Neuronal stem cell (in vitro differentiated cells): ENCODE measurements around the gene H6PD.
"Not testable (repeated sequence)": the region's sequence is repeated elsewhere in the genome, so short reads cannot be mapped to it uniquely, and the experiment has no call there.

ENCODE experiments used
- DNase-seq: peaks from one replicate; pipeline ENCODE4 v3.0.0-alpha.2; 2013; ENCODE audit warnings: low spot score
- H2AFZ ChIP-seq: one replicate; pipeline ENCODE4 v1.6.1; 2013; ENCODE audit warnings: mild to moderate bottlenecking, low read length, inconsistent platforms
- H2AK5ac ChIP-seq: 2 replicates; pipeline ENCODE4 v1.6.1; 2013; ENCODE audit warnings: low read depth, mild to moderate bottlenecking, inconsistent platforms, low read length, moderate library complexity, mixed read lengths
- H2BK120ac ChIP-seq: 2 replicates; pipeline ENCODE4 v1.6.1; 2013; ENCODE audit warnings: low read depth, mild to moderate bottlenecking, inconsistent platforms, low read length, moderate library complexity, mixed read lengths
- H2BK12ac ChIP-seq: one replicate; pipeline ENCODE4 v1.6.1; 2013; ENCODE audit warnings: low read length, inconsistent platforms
- H2BK15ac ChIP-seq: 2 replicates; pipeline ENCODE4 v1.6.1; 2013; ENCODE audit warnings: mild to moderate bottlenecking, low read length, inconsistent platforms, mixed read lengths
- H2BK5ac ChIP-seq: one replicate; pipeline ENCODE4 v1.6.1; 2013; ENCODE audit warnings: inconsistent platforms, mild to moderate bottlenecking, low read length, moderate library complexity
- H3K14ac ChIP-seq: one replicate; pipeline ENCODE4 v1.6.1; 2013; ENCODE audit warnings: low read length, inconsistent platforms
- H3K18ac ChIP-seq: 2 replicates; pipeline ENCODE4 v1.6.1; 2013; ENCODE audit warnings: low read length, inconsistent platforms
- H3K23ac ChIP-seq: 2 replicates; pipeline ENCODE4 v1.6.1; 2013; ENCODE audit warnings: low read depth, mild to moderate bottlenecking, mixed read lengths, low read length, inconsistent platforms; ENCODE audit not compliant: poor library complexity
- H3K27ac ChIP-seq: replicated peaks from 3 replicates; pipeline ENCODE4 v1.5.1; 2013; ENCODE audit warnings: low read length, inconsistent platforms
- H3K27me3 ChIP-seq, 3 experiments: 2 replicates each; pipeline ENCODE4 v1.6.1; 2013; ENCODE audit warnings: low read length in 3 of 3, mild to moderate bottlenecking in 2 of 3, inconsistent platforms in 1 of 3, low read depth in 1 of 3, mixed read lengths in 1 of 3, moderate library complexity in 1 of 3; ENCODE audit not compliant: control insufficient read depth in 3 of 3, insufficient read depth in 3 of 3
- H3K36me3 ChIP-seq, 2 donors: replicated peaks in 1 of 2; 2 replicates each; pipeline ENCODE4 v1.6.1; 2013; ENCODE audit warnings: low read length in 2 of 2; ENCODE audit not compliant: control insufficient read depth in 2 of 2, insufficient read depth in 2 of 2
- H3K4ac ChIP-seq: 2 replicates; pipeline ENCODE4 v1.6.1; 2013; ENCODE audit warnings: inconsistent platforms, mild to moderate bottlenecking, low read length, moderate library complexity
- H3K4me1 ChIP-seq, 2 donors: 1 replicate in 1 of 2; 2 replicates in 1 of 2; pipeline ENCODE4 v1.6.1; 2013; ENCODE audit warnings: low read length in 2 of 2, low read depth in 1 of 2; ENCODE audit not compliant: control insufficient read depth in 2 of 2, insufficient read depth in 1 of 2
- H3K4me2 ChIP-seq: one replicate; pipeline ENCODE4 v1.6.1; 2013; ENCODE audit warnings: mild to moderate bottlenecking, low read length, inconsistent platforms; ENCODE audit not compliant: insufficient read depth, poor library complexity, severe bottlenecking
- H3K4me3 ChIP-seq, 2 donors: 2 replicates each; pipeline ENCODE4 v1.5.1; 2013; ENCODE audit warnings: low read length in 2 of 2, mild to moderate bottlenecking in 2 of 2, inconsistent platforms in 1 of 2, moderate library complexity in 1 of 2
- H3K79me1 ChIP-seq: one replicate; pipeline ENCODE4 v1.6.1; 2013; ENCODE audit warnings: low read depth, mild to moderate bottlenecking, inconsistent platforms, low read length, moderate library complexity
- H3K9ac ChIP-seq: one replicate; pipeline ENCODE4 v1.6.1; 2013; ENCODE audit warnings: mild to moderate bottlenecking, low read depth, low read length, inconsistent platforms; ENCODE audit not compliant: poor library complexity
- H3K9me3 ChIP-seq, 2 donors: replicated peaks in 1 of 2; 2 replicates each; pipeline versions ENCODE3 to v1.6.1; 2013; ENCODE audit warnings: low read length in 2 of 2, mild to moderate bottlenecking in 2 of 2, inconsistent platforms in 1 of 2, low read depth in 1 of 2, mixed read lengths in 1 of 2, moderate library complexity in 1 of 2; ENCODE audit not compliant: control insufficient read depth in 2 of 2, insufficient read depth in 1 of 2
- H4K8ac ChIP-seq: one replicate; pipeline ENCODE4 v1.6.1; 2013; ENCODE audit warnings: low read depth, mild to moderate bottlenecking, inconsistent platforms, low read length, moderate library complexity
- H4K91ac ChIP-seq: one replicate; pipeline ENCODE4 v1.6.1; 2013; ENCODE audit warnings: low read length, low read depth, mild to moderate bottlenecking, inconsistent platforms; ENCODE audit not compliant: poor library complexity
- WGBS, 2 donors: extraction: QIAGEN DNeasy Blood & Tissue Kit; methylation state at CpG; one replicate each; pipeline ENCODE4 v1.1.7; 2013; ENCODE audit warnings: missing lambda C conversion rate in 2 of 2, mixed read lengths in 1 of 2; ENCODE audit not compliant: insufficient read length in 2 of 2, insufficient replicate concordance in 1 of 2; ENCODE audit errors: extremely low coverage in 2 of 2; 5-methylcytosine and 5-hydroxymethylcytosine counted together

Gene H6PD

DNA sequence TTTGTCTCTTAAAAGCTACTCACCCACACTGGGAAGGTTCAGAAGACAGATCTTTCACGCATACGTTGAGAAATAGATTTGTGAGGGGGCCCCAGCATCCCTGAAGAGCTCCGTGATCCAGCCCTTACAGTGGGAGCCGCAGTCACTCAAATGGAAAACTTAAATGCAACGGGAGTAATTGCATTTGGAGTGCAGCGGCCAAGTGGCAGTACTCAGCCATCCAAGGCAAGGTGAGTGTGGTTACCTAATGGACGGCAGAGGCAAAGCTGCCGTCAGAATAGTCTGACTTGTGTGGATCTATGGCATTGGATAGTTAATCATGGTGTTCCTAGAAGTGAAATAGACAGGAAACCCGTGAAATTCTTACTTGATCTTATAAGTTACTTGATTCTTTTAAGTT, 63.3 kb downstream of the H6PD start:
- WGBS, 2 donors: no CpG with 5 or more reads among the region's 9 CpGs
- Histone ChIP-seq H3K9me3 (no peaks in the 10 kb centered on the region), H3K4me3 (no peak overlapping the region), H2BK5ac (no peak overlapping the region), H2AK5ac (no peak overlapping the region), H3K27me3 (peaks cover 0 to 56% (median 9%) of the 10 kb centered on the region in 3 experiments), H3K4me1 (peaks cover 4 to 7% of the 10 kb centered on the region in 2 donors), H4K8ac (no peak overlapping the region), H2BK120ac (no peak overlapping the region), H2AFZ (no peak overlapping the region), H3K79me1 (peaks cover 10% of the 10 kb centered on the region), H3K4ac (no peak overlapping the region), H4K91ac (no peak overlapping the region), H3K18ac (no peak overlapping the region), H3K23ac (no peak overlapping the region), H2BK12ac (no peak overlapping the region), H3K14ac (no peak overlapping the region), H3K36me3 (no peaks in the 10 kb centered on the region), H3K27ac (no peak overlapping the region), H2BK15ac (no peak overlapping the region), H3K9ac (no peak overlapping the region), H3K4me2 (no peak overlapping the region)
- DNase-seq: no peak

DNA sequence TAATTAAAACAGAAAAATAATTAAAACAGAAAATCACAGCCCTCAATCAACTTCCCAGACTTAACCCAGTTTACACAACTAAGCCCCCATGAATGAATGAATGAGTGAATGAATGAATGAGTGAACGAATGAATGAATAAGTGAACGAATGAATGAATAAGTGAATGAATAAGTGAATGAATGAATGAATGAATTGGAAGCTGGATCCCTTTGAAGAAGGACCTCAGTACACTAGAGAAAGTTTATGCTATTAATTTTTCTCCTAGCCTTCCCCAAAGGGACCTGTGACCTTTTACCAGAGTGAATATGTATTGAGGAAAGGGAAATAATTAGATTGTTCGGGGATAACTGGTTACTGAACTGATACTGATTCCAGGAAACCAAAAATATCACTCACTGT, 63.7 kb downstream of the H6PD start:
- no peak overlapping the region for H2BK120ac ChIP-seq
- peaks cover 0 to 58% (median 9%) of the 10 kb centered on the region in 3 experiments for H3K27me3 ChIP-seq
- H3K9me3 ChIP-seq: no peaks in the 10 kb centered on the region
- H3K4ac ChIP-seq: no peak overlapping the region
- no peak overlapping the region for H3K27ac ChIP-seq
- no peak overlapping the region for H3K9ac ChIP-seq
- no peak overlapping the region for H3K14ac ChIP-seq
- no peak overlapping the region for H2AFZ ChIP-seq
- no CpG with 5 or more reads among the region's 3 CpGs for WGBS, 2 donors
- DNase-seq: no peak
- no peak overlapping the region for H2BK12ac ChIP-seq
- no peak overlapping the region for H2AK5ac ChIP-seq
- no peak overlapping the region for H3K23ac ChIP-seq
- H3K36me3 ChIP-seq: no peaks in the 10 kb centered on the region
- no peak overlapping the region for H4K8ac ChIP-seq
- peaks cover 4 to 7% of the 10 kb centered on the region in 2 donors for H3K4me1 ChIP-seq
- H3K18ac ChIP-seq: no peak overlapping the region
- H3K4me2 ChIP-seq: no peak overlapping the region
- peaks cover 10% of the 10 kb centered on the region for H3K79me1 ChIP-seq
- H2BK15ac ChIP-seq: no peak overlapping the region
- no peak overlapping the region for H2BK5ac ChIP-seq
- no peak overlapping the region for H4K91ac ChIP-seq
- no peak overlapping the region for H3K4me3 ChIP-seq

DNA sequence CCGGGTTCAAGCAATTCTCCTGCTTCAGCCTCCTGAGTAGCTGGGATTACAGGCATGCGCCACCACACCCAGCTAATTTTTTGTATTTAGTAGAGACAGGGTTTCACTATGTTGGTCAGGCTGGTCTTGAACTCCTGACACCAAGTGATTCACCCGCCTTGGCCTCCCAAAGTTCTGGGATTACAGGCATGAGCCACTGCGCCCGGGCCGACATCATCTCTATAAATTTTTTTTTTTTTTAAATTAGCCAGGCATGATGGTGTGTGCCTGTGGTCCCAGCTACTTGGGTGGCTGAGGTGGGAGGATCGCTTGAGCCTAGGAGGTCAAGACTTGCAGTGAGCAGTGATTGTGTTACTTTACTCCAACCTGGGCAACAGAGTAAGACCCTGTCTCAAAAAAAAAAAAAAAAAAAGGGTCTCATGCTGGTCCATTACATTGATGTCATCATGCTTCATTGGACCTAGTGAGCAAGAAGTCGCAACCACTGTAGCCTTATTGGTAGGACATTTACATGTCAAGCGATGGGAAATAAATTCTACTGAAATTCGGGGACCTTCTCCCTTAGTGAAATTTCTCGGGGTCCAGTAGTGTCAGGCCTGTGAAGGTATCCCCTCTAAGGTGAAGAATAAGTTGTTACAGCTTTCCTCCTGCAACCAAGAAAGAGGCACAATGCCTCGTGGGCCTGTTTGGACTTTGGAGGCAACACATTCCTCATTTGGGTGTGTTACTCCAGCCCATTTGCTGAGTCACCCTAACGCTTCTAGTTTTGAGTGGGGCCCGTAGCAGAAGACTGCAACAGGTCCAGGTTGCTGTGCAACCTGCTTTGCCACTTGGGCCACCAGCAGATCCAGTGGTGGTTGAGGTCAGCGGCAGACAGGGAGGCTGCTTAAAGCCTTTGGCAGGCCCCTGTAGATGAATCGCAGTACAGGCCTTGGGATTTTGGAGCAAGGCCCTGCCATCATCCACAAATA, 65.3 kb downstream of the H6PD start:
- H3K9ac ChIP-seq, H3K36me3 ChIP-seq, H2BK120ac ChIP-seq, H3K79me1 ChIP-seq, H3K23ac ChIP-seq, H3K14ac ChIP-seq, H2AK5ac ChIP-seq, H3K4me3 ChIP-seq, DNase-seq, H4K91ac ChIP-seq, H2AFZ ChIP-seq, H2BK12ac ChIP-seq, H3K4me2 ChIP-seq, H3K4me1 ChIP-seq, H3K9me3 ChIP-seq, H4K8ac ChIP-seq, H2BK15ac ChIP-seq, H3K27ac ChIP-seq, H2BK5ac ChIP-seq, H3K4ac ChIP-seq: not testable (repeated sequence)
- peaks cover 0 to 53% (median 0%) of the 10 kb centered on the region in 3 experiments for H3K27me3 ChIP-seq
- peak overlapping the region; percentile 30 for H3K18ac ChIP-seq
- WGBS, 2 donors: no CpG with 5 or more reads among the region's 16 CpGs

DNA sequence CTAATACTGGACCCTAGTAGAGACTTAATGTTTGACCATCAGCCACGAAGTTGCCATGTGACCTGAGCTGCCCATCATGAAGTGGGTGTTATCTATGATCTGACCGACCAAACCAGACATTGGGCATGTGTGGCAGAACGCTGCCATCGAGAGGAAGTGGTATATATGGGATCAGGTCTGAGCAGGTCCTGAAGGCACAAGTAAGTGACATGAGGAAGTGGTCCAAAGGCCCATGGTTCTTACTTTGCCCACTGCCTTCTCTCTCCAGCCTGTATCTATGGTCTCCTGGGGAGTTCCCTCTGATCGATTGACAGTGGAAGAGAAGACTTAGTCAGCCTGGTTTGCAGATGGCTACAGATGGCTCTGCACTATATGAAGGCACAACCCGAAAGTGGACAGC, 66.0 kb downstream of the H6PD start:
- no peak overlapping the region for H3K27ac ChIP-seq

More for the DNA sequence above, 66.0 kb downstream of the H6PD start:
- no peak overlapping the region for H2AFZ ChIP-seq
- no peak overlapping the region for H3K23ac ChIP-seq
- no peaks in the 10 kb centered on the region for H3K36me3 ChIP-seq
- H3K4me2 ChIP-seq: no peak overlapping the region
- H2BK15ac ChIP-seq: no peak overlapping the region
- H2BK120ac ChIP-seq: no peak overlapping the region
- peaks cover 6% of the 10 kb centered on the region for H3K79me1 ChIP-seq
- no peak overlapping the region for H2AK5ac ChIP-seq
- DNase-seq: no peak
- no peaks in the 10 kb centered on the region for H3K9me3 ChIP-seq
- H2BK12ac ChIP-seq: no peak overlapping the region
- peaks cover 0 to 53% (median 0%) of the 10 kb centered on the region in 3 experiments for H3K27me3 ChIP-seq
- H3K9ac ChIP-seq: peak overlapping the region; percentile 46
- H3K4me3 ChIP-seq: no peak overlapping the region
- no peaks in the 10 kb centered on the region for H3K4me1 ChIP-seq
- H2BK5ac ChIP-seq: no peak overlapping the region
- H3K14ac ChIP-seq: no peak overlapping the region
- H3K4ac ChIP-seq: no peak overlapping the region
- no peak overlapping the region for H3K18ac ChIP-seq
- H4K91ac ChIP-seq: no peak overlapping the region
- H4K8ac ChIP-seq: no peak overlapping the region
- WGBS, 2 donors: no CpG with 5 or more reads among the region's 6 CpGs
